Fibroblast of peridontal ligament (primary cell): Measurements from ENCODE around the gene PCBP1.
"Not testable (repeated sequence)": the region's sequence is repeated elsewhere in the genome, so short reads cannot be mapped to it uniquely, and the experiment has no call there.

Experiments used
- DNase-seq: peaks from one replicate; pipeline ENCODE4 v3.0.0-alpha.2; 2010; ENCODE audit errors: extremely low read depth

PCBP1 gene

GRCh38 chr2:70081221-70081620 lies 6.1 kb upstream of the PCBP1 start:
- DNase-seq = no peak

DNA sequence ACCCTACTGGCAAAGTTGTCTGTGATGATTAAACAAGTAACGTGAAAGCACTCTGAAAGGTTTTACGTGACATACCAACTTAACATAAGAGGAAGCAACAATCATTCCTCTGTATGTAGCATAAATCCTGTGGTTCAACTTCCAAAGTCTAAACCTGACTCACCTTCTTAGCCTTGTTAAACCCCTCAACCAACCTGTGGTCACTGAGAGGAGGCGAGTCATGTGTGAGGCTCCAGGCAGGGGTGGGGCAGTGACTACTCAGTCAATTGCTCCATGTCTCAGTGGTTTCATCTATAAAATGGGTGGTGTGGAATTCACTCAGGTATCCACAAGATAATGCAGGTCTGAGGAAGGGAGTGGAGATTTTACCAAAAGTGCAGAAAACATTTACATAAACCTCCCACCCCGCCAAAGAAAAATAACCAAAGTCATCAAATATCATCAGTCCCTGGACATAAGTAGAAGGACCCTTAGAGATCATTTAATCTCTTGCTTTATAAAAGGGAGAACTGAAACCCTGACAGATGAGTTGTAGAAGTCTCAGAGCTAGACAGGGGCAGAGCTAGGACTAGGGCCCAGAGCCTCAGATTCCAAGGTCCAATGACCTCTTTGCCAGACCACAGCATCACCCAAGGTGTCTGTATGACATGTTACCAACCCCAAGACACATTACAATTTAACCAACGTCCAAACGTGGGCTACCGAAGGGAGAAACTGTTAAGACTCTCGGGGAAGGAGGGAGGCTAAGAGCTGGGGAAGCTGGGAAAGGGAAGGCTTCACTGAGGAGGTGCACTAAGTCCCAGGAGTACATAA lies 3.7 kb upstream of the PCBP1 start:
- DNase-seq = no peak

DNA sequence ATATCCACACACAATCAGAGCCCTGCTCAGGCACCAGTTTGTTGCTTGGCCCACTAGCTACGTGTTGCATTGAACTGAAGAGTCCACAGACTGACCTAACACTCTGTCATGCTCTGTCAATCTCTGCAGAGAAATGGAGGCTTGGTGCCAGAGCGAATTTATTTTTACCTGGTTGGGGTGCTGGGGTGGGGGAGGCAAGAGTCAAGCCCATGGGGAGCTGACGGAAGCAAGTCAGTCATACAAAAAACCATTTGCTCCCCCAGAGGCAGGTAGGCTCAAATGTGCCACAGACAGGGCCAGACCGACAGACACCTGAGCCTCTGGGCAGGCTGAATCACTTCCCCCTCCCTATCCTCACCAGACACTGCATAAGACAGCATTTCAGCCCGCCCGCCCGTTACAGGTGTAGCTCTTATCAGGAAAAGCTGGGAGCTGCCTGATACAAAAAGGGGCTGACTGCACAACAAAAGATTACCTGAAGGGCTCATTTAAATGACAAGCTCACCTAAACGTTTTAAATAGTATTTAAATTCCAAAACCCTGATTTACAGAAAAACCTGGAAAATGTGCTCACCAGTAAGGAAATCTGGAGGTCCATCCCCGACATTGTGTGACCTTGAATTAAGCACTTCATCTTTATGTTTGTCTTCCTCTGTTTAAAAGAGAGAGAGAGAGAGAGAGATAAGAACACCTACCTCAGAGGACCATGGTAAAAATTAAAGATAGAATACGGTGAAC lies 2.1 kb upstream of the PCBP1 start:
- DNase-seq = no peak

DNA sequence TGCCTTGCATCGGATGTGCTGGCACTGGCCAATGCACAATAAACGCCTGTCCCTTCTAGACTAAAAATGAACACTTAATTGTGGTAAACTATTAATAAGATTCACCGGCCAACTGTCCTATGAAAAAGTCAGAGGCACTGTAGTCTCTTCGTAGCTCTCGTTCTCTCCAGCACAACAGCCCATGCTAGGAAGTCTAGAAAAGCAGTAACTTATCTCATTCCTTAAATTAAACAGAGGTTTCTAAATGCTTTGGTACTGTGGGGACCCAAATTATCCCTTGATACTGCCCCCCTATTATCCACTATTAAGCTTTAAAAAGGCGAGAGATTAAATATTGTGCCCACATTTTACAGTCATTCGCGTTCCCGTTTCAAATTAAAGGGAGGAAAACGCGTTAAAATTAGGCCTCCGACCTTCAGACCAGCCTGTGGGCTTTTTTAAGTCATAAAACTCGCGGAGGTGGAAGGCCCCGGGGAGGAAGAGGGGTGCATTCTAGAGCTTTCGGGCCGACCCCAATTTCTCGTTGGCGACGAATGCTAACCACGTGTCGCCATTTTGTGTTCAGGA lies 1.5 kb upstream of the PCBP1 start:
- no peak for DNase-seq

DNA sequence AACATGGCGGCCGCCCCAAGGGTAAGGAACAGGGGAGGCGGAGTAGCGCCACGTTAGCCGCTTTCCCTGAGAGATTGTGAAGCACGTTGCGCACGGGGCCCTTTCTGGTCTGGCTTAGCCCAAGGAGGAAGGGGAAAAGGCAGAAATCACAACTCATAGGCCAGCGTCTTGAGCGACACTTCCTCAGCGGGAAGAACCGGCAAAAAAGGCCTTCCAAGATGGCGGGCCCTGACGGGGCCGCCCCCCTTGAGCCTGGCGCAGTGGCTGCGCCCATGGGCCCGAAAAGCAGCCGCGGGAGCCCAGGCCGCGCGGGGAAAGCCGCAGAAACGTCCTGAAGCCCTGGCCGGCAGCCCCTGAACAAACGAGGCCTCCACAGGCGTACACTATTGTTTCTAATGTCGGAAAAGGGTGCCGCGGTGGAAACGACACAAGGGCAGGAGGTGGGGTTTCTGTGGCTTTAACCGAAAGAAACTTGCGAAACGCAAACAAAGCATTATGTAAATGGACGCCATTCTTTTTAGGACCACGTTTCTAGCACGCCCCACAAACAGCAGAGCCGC lies 919 bp upstream of the PCBP1 start:
- DNase-seq = peak; percentile 91

DNA sequence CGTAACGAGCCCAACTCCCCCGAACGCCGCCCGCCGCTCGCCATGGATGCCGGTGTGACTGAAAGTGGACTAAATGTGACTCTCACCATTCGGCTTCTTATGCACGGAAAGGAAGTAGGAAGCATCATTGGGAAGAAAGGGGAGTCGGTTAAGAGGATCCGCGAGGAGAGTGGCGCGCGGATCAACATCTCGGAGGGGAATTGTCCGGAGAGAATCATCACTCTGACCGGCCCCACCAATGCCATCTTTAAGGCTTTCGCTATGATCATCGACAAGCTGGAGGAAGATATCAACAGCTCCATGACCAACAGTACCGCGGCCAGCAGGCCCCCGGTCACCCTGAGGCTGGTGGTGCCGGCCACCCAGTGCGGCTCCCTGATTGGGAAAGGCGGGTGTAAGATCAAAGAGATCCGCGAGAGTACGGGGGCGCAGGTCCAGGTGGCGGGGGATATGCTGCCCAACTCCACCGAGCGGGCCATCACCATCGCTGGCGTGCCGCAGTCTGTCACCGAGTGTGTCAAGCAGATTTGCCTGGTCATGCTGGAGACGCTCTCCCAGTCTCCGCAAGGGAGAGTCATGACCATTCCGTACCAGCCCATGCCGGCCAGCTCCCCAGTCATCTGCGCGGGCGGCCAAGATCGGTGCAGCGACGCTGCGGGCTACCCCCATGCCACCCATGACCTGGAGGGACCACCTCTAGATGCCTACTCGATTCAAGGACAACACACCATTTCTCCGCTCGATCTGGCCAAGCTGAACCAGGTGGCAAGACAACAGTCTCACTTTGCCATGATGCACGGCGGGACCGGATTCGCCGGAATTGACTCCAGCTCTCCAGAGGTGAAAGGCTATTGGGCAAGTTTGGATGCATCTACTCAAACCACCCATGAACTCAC lies 673 bp downstream of the PCBP1 start:
- peak; percentile 51 for DNase-seq

DNA sequence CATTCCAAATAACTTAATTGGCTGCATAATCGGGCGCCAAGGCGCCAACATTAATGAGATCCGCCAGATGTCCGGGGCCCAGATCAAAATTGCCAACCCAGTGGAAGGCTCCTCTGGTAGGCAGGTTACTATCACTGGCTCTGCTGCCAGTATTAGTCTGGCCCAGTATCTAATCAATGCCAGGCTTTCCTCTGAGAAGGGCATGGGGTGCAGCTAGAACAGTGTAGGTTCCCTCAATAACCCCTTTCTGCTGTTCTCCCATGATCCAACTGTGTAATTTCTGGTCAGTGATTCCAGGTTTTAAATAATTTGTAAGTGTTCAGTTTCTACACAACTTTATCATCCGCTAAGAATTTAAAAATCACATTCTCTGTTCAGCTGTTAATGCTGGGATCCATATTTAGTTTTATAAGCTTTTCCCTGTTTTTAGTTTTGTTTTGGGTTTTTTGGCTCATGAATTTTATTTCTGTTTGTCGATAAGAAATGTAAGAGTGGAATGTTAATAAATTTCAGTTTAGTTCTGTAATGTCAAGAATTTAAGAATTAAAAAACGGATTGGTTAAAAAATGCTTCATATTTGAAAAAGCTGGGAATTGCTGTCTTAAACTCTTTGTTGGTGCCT lies 1.4 kb downstream of the PCBP1 start:
- no peak for DNase-seq

GRCh38 chr2:70089220-70089982 lies 2.1 kb downstream of the PCBP1 start:
- DNase-seq = peak; percentile 25

GRCh38 chr2:70089983-70090525 lies 2.8 kb downstream of the PCBP1 start:
- no peak for DNase-seq

DNA sequence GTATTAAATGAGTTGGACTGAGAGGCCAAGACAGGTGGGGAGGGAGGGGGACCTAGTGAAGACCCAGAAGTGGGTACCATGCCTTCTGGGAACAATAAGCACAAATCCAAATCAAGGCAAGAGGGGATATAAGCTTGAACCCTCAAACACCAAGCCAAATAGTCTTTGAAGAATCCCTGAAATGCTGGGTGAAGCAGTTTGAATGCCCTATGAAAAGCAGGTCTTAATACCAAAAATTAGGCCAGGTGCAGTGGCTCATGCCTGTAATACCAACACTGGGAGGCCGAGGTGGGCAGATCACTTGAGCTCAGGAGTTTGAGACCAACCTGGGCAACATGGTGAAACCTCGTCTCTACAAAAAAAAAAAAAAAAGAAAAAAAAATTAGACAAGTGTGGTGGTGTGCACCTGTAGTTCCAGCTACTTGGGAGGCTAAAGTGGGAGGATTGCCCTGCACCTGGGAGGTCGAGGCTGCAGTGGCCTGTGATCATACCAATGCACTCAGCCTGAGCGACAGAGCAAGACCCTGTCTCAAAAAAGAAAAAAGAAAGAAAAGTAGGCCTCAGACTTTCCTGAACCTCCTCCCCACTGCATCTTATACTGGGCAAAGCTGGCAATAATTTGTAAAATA lies 3.5 kb downstream of the PCBP1 start:
- no peak for DNase-seq

GRCh38 chr2:70091364-70091763 lies 4.1 kb downstream of the PCBP1 start:
- DNase-seq = no peak

GRCh38 chr2:70091816-70092215 lies 4.5 kb downstream of the PCBP1 start:
- DNase-seq = no peak

DNA sequence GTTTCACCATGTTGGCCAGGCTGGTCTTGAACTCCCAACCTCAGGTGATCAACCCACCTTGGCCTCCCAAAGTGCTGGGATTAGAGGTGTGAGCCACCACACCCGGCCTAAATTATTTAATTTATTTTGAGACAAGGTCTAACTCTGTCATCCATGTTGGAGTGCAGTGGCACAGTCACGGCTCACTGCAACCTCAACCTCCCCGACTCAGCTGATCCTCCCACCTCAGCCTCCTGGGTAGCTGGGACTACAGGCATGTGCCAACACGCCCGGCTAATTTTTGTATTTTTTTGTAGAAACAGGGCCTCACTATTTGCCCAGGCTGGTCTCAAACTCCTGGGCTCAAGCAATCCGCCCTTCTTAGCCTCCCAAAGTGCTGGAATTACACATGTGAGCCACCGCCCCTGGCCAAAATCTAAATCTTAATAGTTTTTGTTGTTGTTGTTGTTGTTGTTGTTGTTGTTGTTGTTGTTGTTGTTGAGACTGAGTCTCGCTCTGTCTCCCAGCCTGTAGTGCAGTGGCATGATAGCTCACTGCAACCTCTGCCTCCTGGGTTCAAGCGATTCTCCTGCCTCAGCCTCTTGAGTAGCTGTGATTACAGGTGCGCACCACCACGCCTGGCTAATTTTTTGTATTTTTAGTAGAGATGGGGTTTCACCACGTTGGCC lies 5.4 kb downstream of the PCBP1 start:
- DNase-seq = not testable (repeated sequence)

- no peak for DNase-seq
Observed at GRCh38 chr2:70094171-70094977, 7.1 kb downstream of the PCBP1 start.

GRCh38 chr2:70094978-70095719 lies 7.9 kb downstream of the PCBP1 start:
- DNase-seq = peak; percentile 82

- no peak for DNase-seq
Observed at GRCh38 chr2:70095720-70096670, 8.7 kb downstream of the PCBP1 start.
